Mesenchymal stem cell (in vitro differentiated cells and primary cell): ENCODE data around the gene SSBP1.
A peak's percentile ranks its signal among the peaks of the same experiment; 100 is the strongest.

Experiments
- DNase-seq: peaks from one replicate; pipeline ENCODE4 v3.0.0-alpha.2; 2013
- H2AFZ ChIP-seq: one replicate; pipeline ENCODE4 v1.6.1; 2013; ENCODE audit warnings: low read depth, mild to moderate bottlenecking, control low read depth, inconsistent platforms, low read length, moderate library complexity
- H2AK5ac ChIP-seq: 2 replicates; pipeline ENCODE4 v1.6.1; 2013; ENCODE audit warnings: low read length, moderate library complexity, mild to moderate bottlenecking, inconsistent platforms; ENCODE audit not compliant: severe bottlenecking
- H2BK120ac ChIP-seq: one replicate; pipeline ENCODE4 v1.6.1; 2013; ENCODE audit warnings: low read depth, mild to moderate bottlenecking, inconsistent platforms, low read length, moderate library complexity
- H2BK12ac ChIP-seq, 2 experiments: one replicate each; pipeline ENCODE4 v1.6.1; 2013; ENCODE audit warnings: inconsistent platforms in 2 of 2, low read length in 2 of 2, mild to moderate bottlenecking in 2 of 2, moderate library complexity in 2 of 2, control low read depth in 1 of 2
- H2BK15ac ChIP-seq: one replicate; pipeline ENCODE4 v1.6.1; 2013; ENCODE audit warnings: mild to moderate bottlenecking, low read depth, inconsistent platforms; ENCODE audit not compliant: poor library complexity, severe bottlenecking
- H2BK5ac ChIP-seq: 2 replicates; pipeline ENCODE4 v1.6.1; 2013; ENCODE audit warnings: low read depth, mild to moderate bottlenecking, low read length, control low read depth, inconsistent platforms; ENCODE audit not compliant: poor library complexity, severe bottlenecking
- H3K14ac ChIP-seq, 2 experiments: one replicate each; pipeline ENCODE4 v1.6.1; 2013; ENCODE audit warnings: inconsistent platforms in 2 of 2, low read length in 2 of 2, control low read depth in 1 of 2, mild to moderate bottlenecking in 1 of 2, moderate library complexity in 1 of 2
- H3K18ac ChIP-seq, 2 experiments: one replicate each; pipeline ENCODE4 v1.6.1; 2013; ENCODE audit warnings: inconsistent platforms in 2 of 2, low read length in 2 of 2, control low read depth in 1 of 2, low read depth in 1 of 2, mild to moderate bottlenecking in 1 of 2
- H3K23ac ChIP-seq, 2 experiments: one replicate each; pipeline ENCODE4 v1.6.1; 2013; ENCODE audit warnings: inconsistent platforms in 2 of 2, low read length in 2 of 2, mild to moderate bottlenecking in 2 of 2, moderate library complexity in 2 of 2, control low read depth in 1 of 2
- H3K27ac ChIP-seq: 2 replicates; pipeline ENCODE4 v1.5.1; 2013; ENCODE audit warnings: mild to moderate bottlenecking, moderate library complexity, low read length, control low read depth, inconsistent platforms; ENCODE audit not compliant: poor library complexity, severe bottlenecking
- H3K27me3 ChIP-seq, 2 experiments: 2 replicates each; pipeline versions ENCODE4 v1.6.1 to v1.7.0; 2013; ENCODE audit warnings: low read length in 2 of 2, mild to moderate bottlenecking in 2 of 2, moderate library complexity in 2 of 2, control low read depth in 1 of 2, inconsistent platforms in 1 of 2; ENCODE audit not compliant: control insufficient read depth in 1 of 2, insufficient read depth in 1 of 2
- H3K36me3 ChIP-seq, 2 experiments: 2 replicates each; pipeline versions ENCODE4 v1.6.1 to v1.7.0; 2013; ENCODE audit warnings: low read length in 2 of 2, control low read depth in 1 of 2, inconsistent platforms in 1 of 2, low read depth in 1 of 2, mild to moderate bottlenecking in 1 of 2; ENCODE audit not compliant: insufficient read depth in 2 of 2, control insufficient read depth in 1 of 2
- H3K4ac ChIP-seq, 2 experiments: one replicate each; pipeline ENCODE4 v1.6.1; 2013; ENCODE audit warnings: inconsistent platforms in 2 of 2, low read length in 2 of 2, mild to moderate bottlenecking in 2 of 2, moderate library complexity in 2 of 2, control low read depth in 1 of 2, low read depth in 1 of 2
- H3K4me1 ChIP-seq: 2 replicates; pipeline ENCODE4 v1.6.1; 2013; ENCODE audit warnings: low read depth, low read length, control low read depth; ENCODE audit not compliant: control insufficient read depth, insufficient read depth
- H3K4me2 ChIP-seq: 2 replicates; pipeline ENCODE4 v1.6.1; 2013; ENCODE audit warnings: low read length, mild to moderate bottlenecking, inconsistent platforms; ENCODE audit not compliant: poor library complexity, severe bottlenecking
- H3K4me3 ChIP-seq, 2 experiments: 2 replicates each; pipeline versions ENCODE4 v1.5.1 to v1.7.0; 2013; ENCODE audit warnings: low read length in 2 of 2, mild to moderate bottlenecking in 2 of 2, control low read depth in 1 of 2, low read depth in 1 of 2; ENCODE audit not compliant: insufficient read depth in 1 of 2
- H3K79me1 ChIP-seq: replicated peaks from 2 replicates; pipeline ENCODE4 v1.6.1; 2013; ENCODE audit warnings: mild to moderate bottlenecking, control low read depth, low read length, inconsistent platforms; ENCODE audit not compliant: poor library complexity, severe bottlenecking
- H3K9ac ChIP-seq: 2 replicates; pipeline ENCODE4 v1.7.0; 2013; ENCODE audit warnings: mild to moderate bottlenecking, low read length, moderate library complexity
- H3K9me3 ChIP-seq: 2 replicates; pipeline ENCODE4 v1.7.0; 2013; ENCODE audit warnings: mild to moderate bottlenecking, low read length; ENCODE audit not compliant: control insufficient read depth
- H4K8ac ChIP-seq: one replicate; pipeline ENCODE4 v1.6.1; 2013; ENCODE audit warnings: inconsistent platforms, mild to moderate bottlenecking, low read length, moderate library complexity
- H4K91ac ChIP-seq: one replicate; pipeline ENCODE4 v1.6.1; 2013; ENCODE audit warnings: mild to moderate bottlenecking, low read length, inconsistent platforms
- WGBS: methylation state at CpG from one replicate; pipeline ENCODE4 v1.1.7; 2013; ENCODE audit warnings: mixed read lengths; 5-methylcytosine and 5-hydroxymethylcytosine counted together

Gene SSBP1

GRCh38 chr7:141738592-141739013, 445 bp downstream of the SSBP1 start:
- Histone ChIP-seq H3K14ac (no peak overlapping the region), H2BK120ac (no peak overlapping the region), H2BK12ac (no peak overlapping the region), H3K4ac (peak overlapping the region; percentile 33 to 49), H3K27ac (peak overlapping the region; percentile 85), H2AFZ (no peak overlapping the region), H4K91ac (peak overlapping the region; percentile 48), H3K4me1 (peaks cover 7% of the 10 kb centered on the region), H3K18ac (peak overlapping the region in 1 of 2 experiments; percentile 25), H3K36me3 (peaks cover 9 to 43% of the 10 kb centered on the region in 2 experiments), H3K23ac (no peak overlapping the region), H3K27me3 (no peaks in the 10 kb centered on the region), H3K9ac (peak overlapping the region; percentile 97), H3K4me3 (peak overlapping the region; percentile 91), H3K9me3 (no peaks in the 10 kb centered on the region), H2AK5ac (no peak overlapping the region), H3K79me1 (peaks cover 16% of the 10 kb centered on the region), H2BK5ac (no peak overlapping the region), H4K8ac (peak overlapping the region; percentile 98), H3K4me2 (peak overlapping the region; percentile 67), H2BK15ac (no peak overlapping the region)
- DNase-seq, result no peak
- WGBS, result 3% methylated on average over 6 of the region's 6 CpGs

- Histone ChIP-seq H3K4me2 (peak overlapping the region; percentile 74), H2BK120ac (no peak overlapping the region), H2BK12ac (no peak overlapping the region), H3K36me3 (peaks cover 12 to 49% of the 10 kb centered on the region in 2 experiments), H3K4ac (no peak overlapping the region), H3K9ac (peak overlapping the region; percentile 97), H2BK5ac (no peak overlapping the region), H3K27ac (no peak overlapping the region), H4K8ac (no peak overlapping the region), H3K14ac (no peak overlapping the region), H3K79me1 (peaks cover 18% of the 10 kb centered on the region), H3K27me3 (no peaks in the 10 kb centered on the region), H2BK15ac (no peak overlapping the region), H2AK5ac (peak overlapping the region; percentile 63), H3K4me1 (peaks cover 7% of the 10 kb centered on the region), H4K91ac (no peak overlapping the region), H3K23ac (no peak overlapping the region), H3K9me3 (no peaks in the 10 kb centered on the region), H3K4me3 (peak overlapping the region in 1 of 2 experiments; percentile 91), H2AFZ (no peak overlapping the region), H3K18ac (no peak overlapping the region)
- 96% methylated on average over 2 of the region's 3 CpGs for WGBS
- DNase-seq, result no peak
These were observed 1.1 kb downstream of the SSBP1 start for GRCh38 chr7:141739250-141739649.

GRCh38 chr7:141742229-141742628, 4.1 kb downstream of the SSBP1 start:
- H3K9me3 ChIP-seq, result no peaks in the 10 kb centered on the region
- H2AK5ac ChIP-seq, result no peak overlapping the region
- no peak overlapping the region for H2BK5ac ChIP-seq
- H4K91ac ChIP-seq, result no peak overlapping the region
- peaks cover 19 to 78% of the 10 kb centered on the region in 2 experiments for H3K36me3 ChIP-seq
- H3K23ac ChIP-seq, result no peak overlapping the region
- H3K79me1 ChIP-seq, result peaks cover 20% of the 10 kb centered on the region
- H3K9ac ChIP-seq, result no peak overlapping the region
- no peak overlapping the region for H3K27ac ChIP-seq
- no peak overlapping the region for H2BK12ac ChIP-seq
- no peak for DNase-seq
- no peak overlapping the region for H2AFZ ChIP-seq
- H2BK120ac ChIP-seq, result no peak overlapping the region
- WGBS, result no CpG with 5 or more reads among the region's 1 CpG
- H3K18ac ChIP-seq, result no peak overlapping the region
- no peak overlapping the region for H3K4ac ChIP-seq
- no peak overlapping the region for H3K4me2 ChIP-seq
- no peaks in the 10 kb centered on the region for H3K27me3 ChIP-seq
- no peak overlapping the region for H3K4me3 ChIP-seq
- no peak overlapping the region for H4K8ac ChIP-seq
- H2BK15ac ChIP-seq, result no peak overlapping the region
- H3K14ac ChIP-seq, result no peak overlapping the region
- peaks cover 6% of the 10 kb centered on the region for H3K4me1 ChIP-seq

GRCh38 chr7:141744131-141744530, 6.0 kb downstream of the SSBP1 start:
- no peak overlapping the region for H4K8ac ChIP-seq
- no peak overlapping the region for H2BK5ac ChIP-seq
- no peaks in the 10 kb centered on the region for H3K9me3 ChIP-seq
- H3K27me3 ChIP-seq, result no peaks in the 10 kb centered on the region
- H2BK15ac ChIP-seq, result no peak overlapping the region
- peaks cover 24 to 95% of the 10 kb centered on the region in 2 experiments for H3K36me3 ChIP-seq
- H3K4ac ChIP-seq, result no peak overlapping the region
- peaks cover 21% of the 10 kb centered on the region for H3K79me1 ChIP-seq
- H3K18ac ChIP-seq, result no peak overlapping the region
- H3K9ac ChIP-seq, result no peak overlapping the region
- no peak overlapping the region for H3K14ac ChIP-seq
- no peak overlapping the region for H3K4me3 ChIP-seq
- over 99% methylated on average over 2 of the region's 2 CpGs for WGBS
- H2AK5ac ChIP-seq, result no peak overlapping the region
- no peak for DNase-seq
- H2AFZ ChIP-seq, result no peak overlapping the region
- no peak overlapping the region for H3K4me2 ChIP-seq
- no peak overlapping the region for H2BK120ac ChIP-seq
- H3K23ac ChIP-seq, result no peak overlapping the region
- no peak overlapping the region for H3K27ac ChIP-seq
- no peak overlapping the region for H4K91ac ChIP-seq
- H3K4me1 ChIP-seq, result peaks cover 4% of the 10 kb centered on the region
- no peak overlapping the region for H2BK12ac ChIP-seq
